Caco-2 (cell line): Measurements from ENCODE around the gene SLC35G1. TPM values are rescaled to one million over a fixed set of nuclear protein-coding genes. Genes with fewer than 3 reads are reported as not detected.

Source experiments
- BruUV-seq: library from RNA; stranded (reverse); fragments of 400-500 nt; replicated peaks from 2 replicates; lab custom pipeline; 2021; lab: Mats Ljungman, UMichigan
- CTCF ChIA-PET: fragments of 300-600 bp; sonication (Branson Sonifier 250); formaldehyde crosslinking; loops from one replicate; lab custom pipeline; 2022; ENCODE audit warnings: antibody characterized with exemption; lab: Charles Lee
- POLR2A ChIA-PET: fragments of 300-600 bp; sonication (Branson Sonifier 250); formaldehyde crosslinking; loops from one replicate; lab custom pipeline; 2022; ENCODE audit warnings: antibody characterized with exemption; lab: Charles Lee
- DNase-seq, 2 experiments: peaks; one replicate each; pipeline versions ENCODE4 v3.0.0 to v3.0.0-alpha.2; 2020 to 2022
- H3K27me3 ChIP-seq: replicated peaks from 2 replicates; pipeline ENCODE4 v1.6.0; 2011; ENCODE audit warnings: low read length; ENCODE audit not compliant: control insufficient read depth, insufficient read depth
- H3K36me3 ChIP-seq: 2 replicates; pipeline ENCODE4 v1.5.1; 2011; ENCODE audit warnings: low read length; ENCODE audit not compliant: control insufficient read depth, insufficient read depth
- H3K4me1 ChIP-seq: fragments of 250-450 bp; sonication (Bioruptor Pico); 2 replicates; pipeline ENCODE4 v1.5.1; 2020; ENCODE audit warnings: mild to moderate bottlenecking
- H3K4me3 ChIP-seq: 2 replicates; pipeline ENCODE4 v1.5.1; 2011; ENCODE audit warnings: low read depth, mild to moderate bottlenecking, control low read depth, low read length
- H3K9me3 ChIP-seq: fragments of 250-450 bp; sonication (Bioruptor Pico); 2 replicates; pipeline ENCODE4 v1.5.1; 2020; ENCODE audit warnings: mild to moderate bottlenecking, moderate library complexity
- H3K27ac Mint-ChIP-seq: one replicate; pipeline ENCODE4 v1.8.0; 2022; ENCODE audit warnings: mixed read lengths; ENCODE audit not compliant: unreplicated experiment
- H3K27me3 Mint-ChIP-seq: one replicate; pipeline ENCODE4 v1.8.0; 2022; ENCODE audit warnings: mixed read lengths; ENCODE audit not compliant: insufficient read depth, unreplicated experiment
- H3K36me3 Mint-ChIP-seq: one replicate; pipeline ENCODE4 v1.8.0; 2022; ENCODE audit warnings: mild to moderate bottlenecking, mixed read lengths; ENCODE audit not compliant: insufficient read depth, unreplicated experiment
- H3K4me1 Mint-ChIP-seq: one replicate; pipeline ENCODE4 v1.8.0; 2022; ENCODE audit warnings: low read depth, mixed read lengths; ENCODE audit not compliant: unreplicated experiment
- H3K4me3 Mint-ChIP-seq: one replicate; pipeline ENCODE4 v1.8.0; 2022; ENCODE audit warnings: mild to moderate bottlenecking, moderate library complexity, mixed read lengths; ENCODE audit not compliant: unreplicated experiment
- H3K9me3 Mint-ChIP-seq: one replicate; pipeline ENCODE4 v1.8.0; 2022; ENCODE audit warnings: mixed read lengths; ENCODE audit not compliant: unreplicated experiment
- intact Hi-C: fragments of 100-400 bp; cut with micrococcal nuclease; formaldehyde crosslinking; loops from one replicate; pipeline ENCODE4 v1.10.0; 2022; ENCODE audit not compliant: unreplicated experiment
- total RNA-seq: library from RNA; stranded (reverse); gene quantifications from 2 replicates; pipeline ENCODE4 v1.2.3, GENCODE V29; 2022
- TF ChIP-seq, protein P1 (sequence below), 2 experiments: fragments of 200-600 bp in 1 of 2; IDR thresholded peaks; 1 replicate in 1 of 2; 2 replicates in 1 of 2; pipeline versions ENCODE4 v1.5.1 to v1.8.0; 2011 to 2022; ENCODE audit warnings: antibody characterized with exemption in 1 of 2, control low read depth in 1 of 2, inconsistent platforms in 1 of 2, low read depth in 1 of 2, low read length in 1 of 2, mild to moderate bottlenecking in 1 of 2, moderate library complexity in 1 of 2; ENCODE audit not compliant: insufficient read depth in 1 of 2, severe bottlenecking in 1 of 2, unreplicated experiment in 1 of 2

Gene SLC35G1
- total RNA-seq, 1 experiment from 2014 or later, result 11.0 TPM

- POLR2A ChIA-PET, result no interaction called here
- no TSS peak for BruUV-seq
- CTCF ChIA-PET, result no interaction called here
Measured at GRCh38 chr10:93879273-93879672, 14.5 kb upstream of the SLC35G1 start.

DNA sequence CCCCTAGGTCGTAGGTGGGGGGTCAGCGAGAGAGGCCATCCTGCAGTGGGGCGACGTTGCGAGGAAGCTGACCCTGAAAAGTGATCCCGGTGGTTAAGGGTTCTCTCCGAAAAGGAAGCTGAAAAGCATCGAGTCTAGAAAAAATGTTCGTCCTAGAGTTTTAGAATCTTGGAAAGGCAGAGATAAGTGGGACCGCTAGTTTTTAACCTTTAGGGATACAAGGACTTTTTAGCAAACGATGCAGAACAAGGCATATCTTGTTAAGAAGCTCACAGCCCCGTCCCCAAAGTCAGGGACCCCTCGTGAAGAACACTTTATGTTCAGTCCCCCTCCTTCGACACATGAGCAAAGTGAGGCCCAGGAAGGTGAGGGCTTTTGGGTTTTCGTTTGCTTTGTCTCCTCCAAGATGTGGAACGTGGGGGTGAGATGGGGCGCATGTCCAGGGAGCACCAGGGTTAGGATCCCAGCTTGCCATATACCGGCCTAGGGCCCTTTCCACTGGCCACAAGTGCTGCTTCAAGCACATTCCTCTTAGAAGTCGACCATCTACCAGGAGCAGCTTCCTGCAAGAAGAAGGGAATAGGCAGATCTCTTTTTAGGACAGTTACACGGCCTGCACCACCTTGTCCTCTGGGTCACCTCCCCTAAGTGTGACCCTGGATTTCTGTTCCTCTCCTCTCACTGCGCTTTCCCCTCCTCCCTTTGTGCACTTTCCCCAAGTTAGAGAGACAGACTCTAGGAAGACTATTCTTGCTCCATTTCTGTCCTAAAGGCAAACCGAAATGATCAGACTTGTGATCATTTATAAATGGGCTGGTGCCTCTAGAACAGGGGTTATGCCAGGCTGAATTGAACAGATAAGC, 969 bp downstream of the SLC35G1 start:
- TF ChIP-seq, protein P1, sequence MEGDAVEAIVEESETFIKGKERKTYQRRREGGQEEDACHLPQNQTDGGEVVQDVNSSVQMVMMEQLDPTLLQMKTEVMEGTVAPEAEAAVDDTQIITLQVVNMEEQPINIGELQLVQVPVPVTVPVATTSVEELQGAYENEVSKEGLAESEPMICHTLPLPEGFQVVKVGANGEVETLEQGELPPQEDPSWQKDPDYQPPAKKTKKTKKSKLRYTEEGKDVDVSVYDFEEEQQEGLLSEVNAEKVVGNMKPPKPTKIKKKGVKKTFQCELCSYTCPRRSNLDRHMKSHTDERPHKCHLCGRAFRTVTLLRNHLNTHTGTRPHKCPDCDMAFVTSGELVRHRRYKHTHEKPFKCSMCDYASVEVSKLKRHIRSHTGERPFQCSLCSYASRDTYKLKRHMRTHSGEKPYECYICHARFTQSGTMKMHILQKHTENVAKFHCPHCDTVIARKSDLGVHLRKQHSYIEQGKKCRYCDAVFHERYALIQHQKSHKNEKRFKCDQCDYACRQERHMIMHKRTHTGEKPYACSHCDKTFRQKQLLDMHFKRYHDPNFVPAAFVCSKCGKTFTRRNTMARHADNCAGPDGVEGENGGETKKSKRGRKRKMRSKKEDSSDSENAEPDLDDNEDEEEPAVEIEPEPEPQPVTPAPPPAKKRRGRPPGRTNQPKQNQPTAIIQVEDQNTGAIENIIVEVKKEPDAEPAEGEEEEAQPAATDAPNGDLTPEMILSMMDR (IDR thresholded peaks at IDR 0.05; ENCODE audit: insufficient read depth in 1 of 2, low read depth in 1 of 2, low read length in 1 of 2, severe bottlenecking in 1 of 2, unreplicated experiment in 1 of 2), result no peak
- DNase-seq, result no peak
- H3K36me3 Mint-ChIP-seq, result peaks cover 9% of the 10 kb centered on the region
- H3K27me3 ChIP-seq, result no peaks in the 10 kb centered on the region
- peak overlapping the region; percentile 80 for H3K4me3 Mint-ChIP-seq
- TSS peak; percentile 42 for BruUV-seq
- no peak overlapping the region for H3K27ac Mint-ChIP-seq
- no peaks in the 10 kb centered on the region for H3K27me3 Mint-ChIP-seq
- H3K36me3 ChIP-seq, result no peaks in the 10 kb centered on the region
- POLR2A ChIA-PET, result no interaction called here
- no peaks in the 10 kb centered on the region for H3K4me1 Mint-ChIP-seq
- peaks cover 6% of the 10 kb centered on the region; the same call in 1 of the 2 replicates for H3K4me1 ChIP-seq
- CTCF ChIA-PET, result interaction anchor here (0.9 to 1.3 kb wide), 3 partner anchors 22 to 425 kb away, joined by 3 read pairs; no protein-coding TSS in a partner anchor
- intact Hi-C loops, result no loop called here
- H3K9me3 Mint-ChIP-seq, result no peaks in the 10 kb centered on the region
- H3K4me3 ChIP-seq, result peak overlapping the region; percentile 76
- H3K9me3 ChIP-seq, result no peaks in the 10 kb centered on the region

More at GRCh38 chr10:93879273-93879672, 14.5 kb upstream of the SLC35G1 start:
- Mint-ChIP-seq H3K9me3 (peaks cover 8% of the 10 kb centered on the region), H3K36me3 (no peaks in the 10 kb centered on the region), H3K27ac (no peak overlapping the region), H3K27me3 (peaks cover 5% of the 10 kb centered on the region), H3K4me3 (no peak overlapping the region), H3K4me1 (no peaks in the 10 kb centered on the region)
- no peak overlapping the region for H3K4me3 ChIP-seq
- TF ChIP-seq, protein P1 (IDR thresholded peaks at IDR 0.05; ENCODE audit: insufficient read depth in 1 of 2, low read depth in 1 of 2, low read length in 1 of 2, severe bottlenecking in 1 of 2, unreplicated experiment in 1 of 2), result no peak
- intact Hi-C loops, result no loop called here
- DNase-seq, result no peak
- peaks cover under 1% of the 10 kb centered on the region; the same call in 1 of the 2 replicates for H3K4me1 ChIP-seq
- H3K27me3 ChIP-seq, result no peaks in the 10 kb centered on the region
- no peaks in the 10 kb centered on the region for H3K9me3 ChIP-seq
- no peaks in the 10 kb centered on the region for H3K36me3 ChIP-seq

DNA sequence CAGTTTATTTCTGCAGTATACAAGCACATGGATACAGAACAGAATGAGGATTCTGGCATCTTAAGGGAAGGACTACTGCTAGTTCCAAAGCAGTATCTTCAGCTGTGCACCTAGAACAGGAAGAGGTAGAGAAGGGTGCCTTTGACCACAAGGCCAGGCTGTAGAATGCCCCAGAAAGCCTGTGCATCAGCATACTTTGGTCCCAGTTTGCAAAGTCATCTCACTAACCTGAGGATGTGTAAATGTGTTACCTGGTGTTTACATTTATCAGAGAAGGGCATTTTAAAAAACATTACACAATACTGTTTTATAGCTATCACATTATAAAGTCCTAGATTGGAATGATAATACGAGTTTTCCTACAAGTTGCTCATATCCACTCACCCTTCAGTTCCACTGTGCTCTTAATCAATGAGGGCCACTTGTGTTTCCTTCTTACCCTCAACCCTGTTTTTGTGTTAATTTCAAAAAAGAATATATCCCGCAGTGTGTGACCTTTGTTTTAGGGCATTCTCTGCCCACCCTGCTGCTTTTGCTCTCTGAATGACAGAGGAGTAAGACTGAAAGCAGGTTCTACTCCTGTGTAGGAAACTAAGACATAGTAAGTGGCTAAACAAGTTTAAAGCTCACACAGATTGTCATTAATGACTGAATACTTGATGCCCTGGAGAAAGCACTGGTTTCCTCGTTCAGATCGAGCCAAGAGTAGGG, 3.4 kb downstream of the SLC35G1 start:
- BruUV-seq, result no TSS peak
- Histone ChIP-seq H3K27me3 (no peaks in the 10 kb centered on the region), H3K9me3 (no peaks in the 10 kb centered on the region), H3K4me1 (peaks cover 6% of the 10 kb centered on the region; the same call in 1 of the 2 replicates), H3K36me3 (no peaks in the 10 kb centered on the region), H3K4me3 (no peak overlapping the region)
- POLR2A ChIA-PET, result no interaction called here
- no peak overlapping the region for H3K4me3 Mint-ChIP-seq
- CTCF ChIA-PET, result no interaction called here
- no peaks in the 10 kb centered on the region for H3K27me3 Mint-ChIP-seq
- H3K27ac Mint-ChIP-seq, result no peak overlapping the region
- TF ChIP-seq, protein P1 (IDR thresholded peaks at IDR 0.05; ENCODE audit: insufficient read depth in 1 of 2, low read depth in 1 of 2, low read length in 1 of 2, severe bottlenecking in 1 of 2, unreplicated experiment in 1 of 2), result no peak
- intact Hi-C loops, result no loop called here
- no peak for DNase-seq
- H3K4me1 Mint-ChIP-seq, result no peaks in the 10 kb centered on the region
- H3K36me3 Mint-ChIP-seq, result peaks cover 9% of the 10 kb centered on the region
- no peaks in the 10 kb centered on the region for H3K9me3 Mint-ChIP-seq
